Neural progenitor cell (in vitro differentiated cells): ENCODE measurements around the gene GPC4. TPM values are rescaled to one million over a fixed set of nuclear protein-coding genes. Genes with fewer than 3 reads are reported as not detected.

ENCODE experiments used
- DNase-seq: peaks from one replicate; pipeline ENCODE4 v3.0.0-alpha.2; 2016; ENCODE audit warnings: low spot score
- H2AFZ ChIP-seq: fragments of 200-600 bp; sonication (generic); replicated peaks from 2 replicates; pipeline ENCODE4 v1.6.1; 2016; ENCODE audit warnings: antibody characterized with exemption
- H3F3A ChIP-seq: fragments of 200-600 bp; sonication (generic); 2 replicates; pipeline ENCODE4 v1.6.1; 2016; ENCODE audit warnings: antibody characterized with exemption, low read depth
- H3K27ac ChIP-seq: fragments of 200-600 bp; sonication (generic); 2 replicates; pipeline ENCODE4 v1.5.1; 2016; ENCODE audit warnings: mild to moderate bottlenecking
- H3K27me3 ChIP-seq: fragments of 200-600 bp; sonication (generic); 2 replicates; pipeline ENCODE4 v1.6.1; 2016; ENCODE audit warnings: mild to moderate bottlenecking, moderate library complexity
- H3K36me3 ChIP-seq: fragments of 200-600 bp; sonication (generic); 2 replicates; pipeline ENCODE4 v1.5.1; 2016
- H3K4me1 ChIP-seq: fragments of 200-600 bp; sonication (generic); 2 replicates; pipeline ENCODE4 v1.6.1; 2016; ENCODE audit warnings: mixed run types
- H3K4me2 ChIP-seq: fragments of 200-600 bp; sonication (generic); 2 replicates; pipeline ENCODE4 v1.6.1; 2016
- H3K4me3 ChIP-seq: fragments of 200-600 bp; sonication (generic); 2 replicates; pipeline ENCODE4 v1.5.1; 2016
- H3K79me2 ChIP-seq: fragments of 200-600 bp; sonication (generic); 2 replicates; pipeline ENCODE4 v1.6.1; 2016; ENCODE audit warnings: low read depth
- H3K9ac ChIP-seq: fragments of 200-600 bp; sonication (generic); 2 replicates; pipeline ENCODE4 v1.6.1; 2016
- H3K9me3 ChIP-seq: fragments of 200-600 bp; sonication (generic); 2 replicates; pipeline ENCODE4 v1.5.1; 2016; ENCODE audit warnings: low read depth
- H4K20me1 ChIP-seq: fragments of 200-600 bp; sonication (generic); 2 replicates; pipeline ENCODE4 v1.6.1; 2016; ENCODE audit warnings: low read depth
- H3K27ac Mint-ChIP-seq: 3 replicates; pipeline ENCODE4 v1.8.0; 2021; ENCODE audit warnings: mixed read lengths
- H3K27me3 Mint-ChIP-seq: 2 replicates; pipeline ENCODE4 v1.8.0; 2022; ENCODE audit warnings: low read depth, mild to moderate bottlenecking, inconsistent platforms, moderate library complexity, mixed read lengths; ENCODE audit not compliant: insufficient read depth
- H3K36me3 Mint-ChIP-seq: 3 replicates; pipeline ENCODE4 v1.8.0; 2021; ENCODE audit warnings: mixed read lengths
- H3K4me1 Mint-ChIP-seq: 3 replicates; pipeline ENCODE4 v1.8.0; 2021; ENCODE audit warnings: mixed read lengths
- H3K4me3 Mint-ChIP-seq: 3 replicates; pipeline ENCODE4 v1.8.0; 2021; ENCODE audit warnings: mild to moderate bottlenecking, moderate library complexity, mixed read lengths
- H3K9me3 Mint-ChIP-seq: 3 replicates; pipeline ENCODE4 v1.8.0; 2020; ENCODE audit warnings: mixed read lengths
- EZH2 ChIP-seq: fragments of 200-600 bp; sonication (generic); IDR thresholded peaks from 2 replicates; pipeline ENCODE4 v1.6.1; 2017; ENCODE audit warnings: antibody characterized with exemption, mild to moderate bottlenecking, moderate library complexity
- EZH2phosphoT487 ChIP-seq: fragments of 200-600 bp; sonication (generic); IDR thresholded peaks from 2 replicates; pipeline ENCODE4 v1.6.1; 2017; ENCODE audit warnings: antibody characterized with exemption
- total RNA-seq: library from RNA; depleted of rRNA; stranded (reverse); fragments of >200 nt; gene quantifications from 2 replicates; pipeline ENCODE4 v1.2.3, GENCODE V29; 2015; ENCODE audit warnings: low replicate concordance
- TF ChIP-seq, protein P1 (sequence below): fragments of 200-600 bp; sonication (generic); IDR thresholded peaks from 2 replicates; pipeline ENCODE4 v1.5.1; 2017; ENCODE audit warnings: antibody characterized with exemption, mild to moderate bottlenecking

Gene GPC4
- total RNA-seq, 1 donor from 2014 or later, result 23.6 TPM

DNA sequence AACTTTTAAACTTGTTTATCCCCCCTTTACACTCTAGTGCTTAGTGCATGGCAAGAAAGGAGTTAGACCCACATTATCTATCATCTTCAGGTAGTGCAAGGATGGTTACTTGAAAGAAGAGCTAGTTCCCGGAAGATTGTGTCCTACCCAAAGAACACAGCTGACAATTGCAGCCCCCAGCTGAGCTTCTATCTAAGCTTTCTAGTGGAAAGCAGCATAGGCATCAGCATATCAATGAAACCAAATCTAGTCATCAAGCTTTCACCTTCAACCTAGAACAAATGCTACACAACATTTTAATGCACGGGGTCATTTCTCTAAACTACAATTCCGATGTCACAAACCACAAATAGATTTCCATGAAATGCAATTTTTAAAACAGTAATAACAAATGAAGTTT lies 108.2 kb downstream of the GPC4 start:
- H3K27me3 Mint-ChIP-seq, result peaks cover 7% of the 10 kb centered on the region
- H3K4me3 ChIP-seq, result peak overlapping the region; percentile 30
- H3K4me3 Mint-ChIP-seq, result no peak overlapping the region
- peak overlapping the region; percentile 75 for H3K4me2 ChIP-seq
- H3K36me3 ChIP-seq, result no peaks in the 10 kb centered on the region
- no peaks in the 10 kb centered on the region for H3K4me1 Mint-ChIP-seq
- H3K36me3 Mint-ChIP-seq, result peaks cover 28% of the 10 kb centered on the region
- no peak overlapping the region for H3K27ac Mint-ChIP-seq
- peak; percentile 38 for DNase-seq
- H3K9me3 ChIP-seq, result no peaks in the 10 kb centered on the region
- no peak overlapping the region for H2AFZ ChIP-seq
- TF ChIP-seq EZH2 (no peak), EZH2phosphoT487 (no peak)
- TF ChIP-seq, protein P1, sequence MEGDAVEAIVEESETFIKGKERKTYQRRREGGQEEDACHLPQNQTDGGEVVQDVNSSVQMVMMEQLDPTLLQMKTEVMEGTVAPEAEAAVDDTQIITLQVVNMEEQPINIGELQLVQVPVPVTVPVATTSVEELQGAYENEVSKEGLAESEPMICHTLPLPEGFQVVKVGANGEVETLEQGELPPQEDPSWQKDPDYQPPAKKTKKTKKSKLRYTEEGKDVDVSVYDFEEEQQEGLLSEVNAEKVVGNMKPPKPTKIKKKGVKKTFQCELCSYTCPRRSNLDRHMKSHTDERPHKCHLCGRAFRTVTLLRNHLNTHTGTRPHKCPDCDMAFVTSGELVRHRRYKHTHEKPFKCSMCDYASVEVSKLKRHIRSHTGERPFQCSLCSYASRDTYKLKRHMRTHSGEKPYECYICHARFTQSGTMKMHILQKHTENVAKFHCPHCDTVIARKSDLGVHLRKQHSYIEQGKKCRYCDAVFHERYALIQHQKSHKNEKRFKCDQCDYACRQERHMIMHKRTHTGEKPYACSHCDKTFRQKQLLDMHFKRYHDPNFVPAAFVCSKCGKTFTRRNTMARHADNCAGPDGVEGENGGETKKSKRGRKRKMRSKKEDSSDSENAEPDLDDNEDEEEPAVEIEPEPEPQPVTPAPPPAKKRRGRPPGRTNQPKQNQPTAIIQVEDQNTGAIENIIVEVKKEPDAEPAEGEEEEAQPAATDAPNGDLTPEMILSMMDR, result no peak
- H3K79me2 ChIP-seq, result peaks cover 4% of the 10 kb centered on the region
- peak overlapping the region; percentile 95 for H3K27ac ChIP-seq
- H3K4me1 ChIP-seq, result peaks cover 54% of the 10 kb centered on the region
- no peaks in the 10 kb centered on the region for H3K9me3 Mint-ChIP-seq
- peaks cover 38% of the 10 kb centered on the region for H3F3A ChIP-seq
- H4K20me1 ChIP-seq, result no peaks in the 10 kb centered on the region
- H3K9ac ChIP-seq, result no peak overlapping the region
- H3K27me3 ChIP-seq, result no peaks in the 10 kb centered on the region

DNA sequence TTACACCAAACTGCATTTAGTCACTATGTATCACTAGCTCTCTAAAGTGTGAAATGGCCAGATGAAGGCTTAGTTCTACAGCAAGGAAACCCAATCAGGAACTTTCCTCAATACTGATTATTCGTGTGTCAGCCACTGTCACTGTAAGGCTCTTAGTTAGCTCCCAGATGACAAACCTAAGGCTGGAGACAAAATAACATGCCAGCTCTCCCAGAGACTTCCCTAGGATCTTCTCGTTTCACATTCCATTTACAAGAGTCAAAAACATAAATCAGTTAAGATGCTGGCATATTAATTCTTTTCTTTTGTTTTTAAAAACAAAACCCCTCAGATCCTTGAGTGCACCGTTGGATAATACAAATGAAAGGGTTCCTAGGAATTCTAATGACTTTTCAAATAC lies 109.0 kb downstream of the GPC4 start:
- peak overlapping the region; percentile 75 for H3K4me2 ChIP-seq
- peaks cover 38% of the 10 kb centered on the region for H3F3A ChIP-seq
- peaks cover 31% of the 10 kb centered on the region for H3K36me3 Mint-ChIP-seq
- peak overlapping the region; percentile 30 for H3K27ac Mint-ChIP-seq
- H3K9me3 Mint-ChIP-seq, result no peaks in the 10 kb centered on the region
- H3K9ac ChIP-seq, result no peak overlapping the region
- H4K20me1 ChIP-seq, result no peaks in the 10 kb centered on the region
- no peaks in the 10 kb centered on the region for H3K36me3 ChIP-seq
- H3K27ac ChIP-seq, result peak overlapping the region; percentile 69
- no peak overlapping the region for H2AFZ ChIP-seq
- no peaks in the 10 kb centered on the region for H3K9me3 ChIP-seq
- no peak overlapping the region for H3K4me3 ChIP-seq
- no peaks in the 10 kb centered on the region for H3K27me3 ChIP-seq
- no peaks in the 10 kb centered on the region for H3K4me1 Mint-ChIP-seq
- H3K4me1 ChIP-seq, result peaks cover 54% of the 10 kb centered on the region
- H3K79me2 ChIP-seq, result no peaks in the 10 kb centered on the region
- H3K27me3 Mint-ChIP-seq, result peaks cover 6% of the 10 kb centered on the region
- no peak overlapping the region for H3K4me3 Mint-ChIP-seq
- TF ChIP-seq EZH2 (no peak), EZH2phosphoT487 (no peak)
- TF ChIP-seq, protein P1, result no peak
- DNase-seq, result no peak

DNA sequence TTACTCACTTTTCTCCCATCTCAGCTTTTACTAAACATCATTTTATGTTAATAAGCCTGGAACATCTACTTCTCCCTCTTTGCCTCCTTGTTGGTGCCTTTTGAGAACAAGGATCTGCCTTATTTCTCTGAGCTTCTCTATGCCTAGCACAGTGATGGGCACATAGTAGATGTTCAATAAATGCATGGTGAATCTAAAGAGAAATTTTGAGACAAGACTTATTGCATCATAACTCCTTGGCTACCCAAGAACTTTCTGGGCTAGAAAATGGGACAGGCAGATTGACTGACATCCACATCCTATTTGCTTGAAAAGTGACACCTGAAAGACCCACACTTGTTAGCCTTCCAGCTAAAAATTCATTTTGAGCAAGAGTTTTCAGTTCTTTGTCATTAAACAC lies 109.9 kb downstream of the GPC4 start:
- Histone ChIP-seq H3K36me3 (peaks cover 7% of the 10 kb centered on the region), H3K4me2 (no peak overlapping the region), H3K4me1 (peaks cover 44% of the 10 kb centered on the region), H2AFZ (no peak overlapping the region), H3K27me3 (no peaks in the 10 kb centered on the region), H3K9me3 (no peaks in the 10 kb centered on the region), H3K9ac (no peak overlapping the region), H4K20me1 (no peaks in the 10 kb centered on the region), H3K4me3 (no peak overlapping the region), H3F3A (peaks cover 38% of the 10 kb centered on the region), H3K27ac (no peak overlapping the region), H3K79me2 (no peaks in the 10 kb centered on the region)
- H3K9me3 Mint-ChIP-seq, result no peaks in the 10 kb centered on the region
- TF ChIP-seq, protein P1, result no peak
- TF ChIP-seq EZH2 (no peak), EZH2phosphoT487 (no peak)
- no peak overlapping the region for H3K4me3 Mint-ChIP-seq
- no peak for DNase-seq
- H3K4me1 Mint-ChIP-seq, result no peaks in the 10 kb centered on the region
- no peak overlapping the region for H3K27ac Mint-ChIP-seq
- H3K27me3 Mint-ChIP-seq, result peaks cover 4% of the 10 kb centered on the region
- peaks cover 31% of the 10 kb centered on the region for H3K36me3 Mint-ChIP-seq
